WTC11 (cell line): Measurements from ENCODE around the gene MAP3K6. TPM values are rescaled to one million over a fixed set of nuclear protein-coding genes. Genes with fewer than 3 reads are reported as not detected.

Experiments
- ATAC-seq: fragments of 200-7000 bp; cut with Tn5 transposase; 2 replicates; pipeline ENCODE4 v1.10.0; 2021; ENCODE audit warnings: mild to moderate bottlenecking, moderate library complexity
- CTCF ChIA-PET: fragments of 300-600 bp; sonication (Branson Sonifier 250); formaldehyde crosslinking; loops from one replicate; lab custom pipeline; 2021; ENCODE audit warnings: antibody characterized with exemption; lab: Charles Lee
- POLR2A ChIA-PET: fragments of 350-600 bp; sonication (Branson Sonifier 250); formaldehyde crosslinking; loops from one replicate; lab custom pipeline; 2021; ENCODE audit warnings: antibody characterized with exemption; lab: Charles Lee
- DNase-seq: peaks from one replicate; pipeline ENCODE4 v3.0.0; 2021; ENCODE audit warnings: low spot score
- H3K27ac Mint-ChIP-seq: 2 replicates; pipeline ENCODE4 v1.8.0; 2021; ENCODE audit warnings: mixed read lengths
- H3K27me3 Mint-ChIP-seq: 2 replicates; pipeline ENCODE4 v1.8.0; 2021; ENCODE audit warnings: low read depth, mild to moderate bottlenecking, moderate library complexity, mixed read lengths
- H3K36me3 Mint-ChIP-seq: 2 replicates; pipeline ENCODE4 v1.8.0; 2021; ENCODE audit warnings: mixed read lengths
- H3K4me1 Mint-ChIP-seq: 2 replicates; pipeline ENCODE4 v1.8.0; 2022; ENCODE audit warnings: mixed read lengths
- H3K4me3 Mint-ChIP-seq: 2 replicates; pipeline ENCODE4 v1.8.0; 2021; ENCODE audit warnings: mild to moderate bottlenecking, moderate library complexity, mixed read lengths
- H3K9me3 Mint-ChIP-seq: 2 replicates; pipeline ENCODE4 v1.8.0; 2021; ENCODE audit warnings: mixed read lengths
- FOXJ3 ChIP-seq: sonication (generic); formaldehyde crosslinking; IDR thresholded peaks from 2 replicates; pipeline ENCODE4 v1.9.0; 2021; ENCODE audit warnings: missing genetic modification reagents, mild to moderate bottlenecking, borderline replicate concordance
- MXD4 ChIP-seq: fragments of 250-450 bp; sonication (Bioruptor Pico); IDR thresholded peaks from 2 replicates; pipeline ENCODE4 v1.8.0; 2021; ENCODE audit warnings: mild to moderate bottlenecking, moderate library complexity, borderline replicate concordance
- NFE2L1 ChIP-seq: sonication (generic); formaldehyde crosslinking; IDR thresholded peaks from 2 replicates; pipeline ENCODE4 v1.8.1; 2023; ENCODE audit warnings: missing genetic modification reagents
- NR1H2 ChIP-seq: sonication (generic); formaldehyde crosslinking; IDR thresholded peaks from 2 replicates; pipeline ENCODE4 v1.9.0; 2021; ENCODE audit warnings: mild to moderate bottlenecking, moderate library complexity, missing genetic modification reagents
- PRRX2 ChIP-seq: fragments of 250-450 bp; sonication (Bioruptor Pico); IDR thresholded peaks from 2 replicates; pipeline ENCODE4 v1.8.0; 2021; ENCODE audit warnings: mild to moderate bottlenecking
- TEAD1 ChIP-seq: sonication (generic); formaldehyde crosslinking; IDR thresholded peaks from 2 replicates; pipeline ENCODE4 v1.8.0; 2022; ENCODE audit warnings: mild to moderate bottlenecking, missing genetic modification reagents
- TP53 ChIP-seq: sonication (generic); formaldehyde crosslinking; IDR thresholded peaks from 2 replicates; pipeline ENCODE4 v1.8.1; 2023; ENCODE audit warnings: mild to moderate bottlenecking, missing genetic modification reagents
- ZNF671 ChIP-seq: fragments of 250-450 bp; sonication (Bioruptor Pico); IDR thresholded peaks from 2 replicates; pipeline ENCODE4 v1.8.0; 2021; ENCODE audit warnings: mild to moderate bottlenecking
- total RNA-seq: library from RNA; stranded (reverse); gene quantifications from 3 replicates; pipeline ENCODE4 v1.2.3, GENCODE V29; 2021
- TF ChIP-seq, protein P1 (sequence below): sonication (generic); formaldehyde crosslinking; IDR thresholded peaks from 2 replicates; pipeline ENCODE4 v1.8.0; 2023; ENCODE audit warnings: mild to moderate bottlenecking, missing genetic modification reagents
- TF ChIP-seq, protein P2 (sequence below): sonication (generic); formaldehyde crosslinking; IDR thresholded peaks from 2 replicates; pipeline ENCODE4 v1.8.0; 2022; ENCODE audit warnings: mild to moderate bottlenecking, missing genetic modification reagents
- TF ChIP-seq, protein P3 (sequence below): fragments of 250-450 bp; sonication (Bioruptor Pico); conservative IDR thresholded peaks from 2 replicates; pipeline ENCODE4 v1.9.0; 2021; ENCODE audit warnings: mild to moderate bottlenecking
- TF ChIP-seq, protein P4 (sequence below): sonication (generic); formaldehyde crosslinking; IDR thresholded peaks from 2 replicates; pipeline ENCODE4 v1.8.0; 2022; ENCODE audit warnings: mild to moderate bottlenecking, missing genetic modification reagents
- TF ChIP-seq, protein P5 (sequence below): fragments of 200-600 bp; IDR thresholded peaks from 2 replicates; pipeline ENCODE4 v1.8.0; 2022; ENCODE audit warnings: antibody characterized with exemption
- TF ChIP-seq, protein P6 (sequence below): sonication (generic); formaldehyde crosslinking; IDR thresholded peaks from 2 replicates; pipeline ENCODE4 v1.8.1; 2022; ENCODE audit warnings: low read depth, mild to moderate bottlenecking, moderate library complexity, missing genetic modification reagents, borderline replicate concordance
- TF ChIP-seq, protein P7 (sequence below): sonication (generic); formaldehyde crosslinking; IDR thresholded peaks from 2 replicates; pipeline ENCODE4 v1.8.0; 2023; ENCODE audit warnings: missing genetic modification reagents
- TF ChIP-seq, protein P8 (sequence below): sonication (generic); formaldehyde crosslinking; IDR thresholded peaks from 2 replicates; pipeline ENCODE4 v1.8.1; 2023; ENCODE audit warnings: mild to moderate bottlenecking, missing genetic modification reagents, moderate library complexity
- TF ChIP-seq, protein P9 (sequence below): sonication (generic); formaldehyde crosslinking; IDR thresholded peaks from 2 replicates; pipeline ENCODE4 v1.8.1; 2023; ENCODE audit warnings: mild to moderate bottlenecking, missing genetic modification reagents, borderline replicate concordance
- TF ChIP-seq, protein P10 (sequence below): sonication (generic); formaldehyde crosslinking; IDR thresholded peaks from 2 replicates; pipeline ENCODE4 v1.8.1; 2022; ENCODE audit warnings: mild to moderate bottlenecking, moderate library complexity, missing genetic modification reagents

Gene MAP3K6
- total RNA-seq, 1 experiment from 2014 or later, result 15.0 TPM

DNA sequence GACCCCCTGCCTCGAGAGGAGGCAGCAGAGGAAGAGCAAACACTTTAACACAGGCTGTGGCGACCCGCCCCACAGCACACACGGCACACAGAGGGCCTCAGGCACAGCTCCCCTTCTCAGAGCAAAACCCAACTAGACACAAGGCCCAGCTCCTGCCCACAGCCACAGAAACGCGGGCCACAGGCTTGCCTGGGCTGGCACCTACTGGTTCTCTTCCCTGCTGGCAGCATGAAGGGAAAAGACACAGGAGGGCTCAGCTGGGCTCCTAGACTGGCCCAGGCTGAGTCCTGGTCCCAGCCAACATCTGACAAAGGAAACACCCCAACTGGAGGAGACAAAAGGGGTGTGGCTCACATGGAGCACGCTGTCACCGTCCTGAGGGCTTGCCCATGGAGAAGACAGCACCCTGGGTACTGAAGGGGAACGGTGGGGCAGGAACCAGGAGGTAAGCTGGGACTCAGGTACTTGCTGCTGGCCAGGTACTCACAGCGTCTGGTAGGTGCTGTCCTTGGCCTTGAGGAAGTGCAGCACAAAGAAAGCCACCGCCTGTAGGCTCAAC lies 12.9 kb upstream of the MAP3K6 start:
- ChIA-PET POLR2A (interaction anchor here (0.9 kb wide), 1 partner anchor 13 kb away, joined by 3 read pairs; no protein-coding TSS in a partner anchor), CTCF (interaction anchor here (1.0 to 13.1 kb wide), 3 partner anchors 12 to 81 kb away, joined by 3 to 260 read pairs (median 4); partner anchors contain the start of gene MAP3K6)
- no peak overlapping the region for H3K27ac Mint-ChIP-seq
- H3K4me3 Mint-ChIP-seq, result no peak overlapping the region
- ATAC-seq (no peak), DNase-seq (no peak)
- H3K27me3 Mint-ChIP-seq, result peaks cover 21% of the 10 kb centered on the region
- H3K36me3 Mint-ChIP-seq, result no peaks in the 10 kb centered on the region
- H3K4me1 Mint-ChIP-seq, result peaks cover 4% of the 10 kb centered on the region; the same call in 1 of the 2 replicates
- no peaks in the 10 kb centered on the region for H3K9me3 Mint-ChIP-seq
- TF ChIP-seq, protein P1, sequence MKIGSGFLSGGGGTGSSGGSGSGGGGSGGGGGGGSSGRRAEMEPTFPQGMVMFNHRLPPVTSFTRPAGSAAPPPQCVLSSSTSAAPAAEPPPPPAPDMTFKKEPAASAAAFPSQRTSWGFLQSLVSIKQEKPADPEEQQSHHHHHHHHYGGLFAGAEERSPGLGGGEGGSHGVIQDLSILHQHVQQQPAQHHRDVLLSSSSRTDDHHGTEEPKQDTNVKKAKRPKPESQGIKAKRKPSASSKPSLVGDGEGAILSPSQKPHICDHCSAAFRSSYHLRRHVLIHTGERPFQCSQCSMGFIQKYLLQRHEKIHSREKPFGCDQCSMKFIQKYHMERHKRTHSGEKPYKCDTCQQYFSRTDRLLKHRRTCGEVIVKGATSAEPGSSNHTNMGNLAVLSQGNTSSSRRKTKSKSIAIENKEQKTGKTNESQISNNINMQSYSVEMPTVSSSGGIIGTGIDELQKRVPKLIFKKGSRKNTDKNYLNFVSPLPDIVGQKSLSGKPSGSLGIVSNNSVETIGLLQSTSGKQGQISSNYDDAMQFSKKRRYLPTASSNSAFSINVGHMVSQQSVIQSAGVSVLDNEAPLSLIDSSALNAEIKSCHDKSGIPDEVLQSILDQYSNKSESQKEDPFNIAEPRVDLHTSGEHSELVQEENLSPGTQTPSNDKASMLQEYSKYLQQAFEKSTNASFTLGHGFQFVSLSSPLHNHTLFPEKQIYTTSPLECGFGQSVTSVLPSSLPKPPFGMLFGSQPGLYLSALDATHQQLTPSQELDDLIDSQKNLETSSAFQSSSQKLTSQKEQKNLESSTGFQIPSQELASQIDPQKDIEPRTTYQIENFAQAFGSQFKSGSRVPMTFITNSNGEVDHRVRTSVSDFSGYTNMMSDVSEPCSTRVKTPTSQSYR (CRISPR knock-in tag), result no peak
- TF ChIP-seq TP53 (CRISPR knock-in tag) (no peak), MXD4 (CRISPR knock-in tag) (no peak), ZNF671 (CRISPR knock-in tag) (no peak), PRRX2 (no peak), TEAD1 (CRISPR knock-in tag) (no peak), FOXJ3 (no peak), NFE2L1 (CRISPR knock-in tag) (no peak), NR1H2 (no peak)
- TF ChIP-seq, protein P2, sequence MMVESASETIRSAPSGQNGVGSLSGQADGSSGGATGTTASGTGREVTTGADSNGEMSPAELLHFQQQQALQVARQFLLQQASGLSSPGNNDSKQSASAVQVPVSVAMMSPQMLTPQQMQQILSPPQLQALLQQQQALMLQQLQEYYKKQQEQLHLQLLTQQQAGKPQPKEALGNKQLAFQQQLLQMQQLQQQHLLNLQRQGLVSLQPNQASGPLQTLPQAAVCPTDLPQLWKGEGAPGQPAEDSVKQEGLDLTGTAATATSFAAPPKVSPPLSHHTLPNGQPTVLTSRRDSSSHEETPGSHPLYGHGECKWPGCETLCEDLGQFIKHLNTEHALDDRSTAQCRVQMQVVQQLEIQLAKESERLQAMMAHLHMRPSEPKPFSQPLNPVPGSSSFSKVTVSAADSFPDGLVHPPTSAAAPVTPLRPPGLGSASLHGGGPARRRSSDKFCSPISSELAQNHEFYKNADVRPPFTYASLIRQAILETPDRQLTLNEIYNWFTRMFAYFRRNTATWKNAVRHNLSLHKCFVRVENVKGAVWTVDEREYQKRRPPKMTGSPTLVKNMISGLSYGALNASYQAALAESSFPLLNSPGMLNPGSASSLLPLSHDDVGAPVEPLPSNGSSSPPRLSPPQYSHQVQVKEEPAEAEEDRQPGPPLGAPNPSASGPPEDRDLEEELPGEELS (CRISPR knock-in tag), result no peak
- TF ChIP-seq, protein P3, sequence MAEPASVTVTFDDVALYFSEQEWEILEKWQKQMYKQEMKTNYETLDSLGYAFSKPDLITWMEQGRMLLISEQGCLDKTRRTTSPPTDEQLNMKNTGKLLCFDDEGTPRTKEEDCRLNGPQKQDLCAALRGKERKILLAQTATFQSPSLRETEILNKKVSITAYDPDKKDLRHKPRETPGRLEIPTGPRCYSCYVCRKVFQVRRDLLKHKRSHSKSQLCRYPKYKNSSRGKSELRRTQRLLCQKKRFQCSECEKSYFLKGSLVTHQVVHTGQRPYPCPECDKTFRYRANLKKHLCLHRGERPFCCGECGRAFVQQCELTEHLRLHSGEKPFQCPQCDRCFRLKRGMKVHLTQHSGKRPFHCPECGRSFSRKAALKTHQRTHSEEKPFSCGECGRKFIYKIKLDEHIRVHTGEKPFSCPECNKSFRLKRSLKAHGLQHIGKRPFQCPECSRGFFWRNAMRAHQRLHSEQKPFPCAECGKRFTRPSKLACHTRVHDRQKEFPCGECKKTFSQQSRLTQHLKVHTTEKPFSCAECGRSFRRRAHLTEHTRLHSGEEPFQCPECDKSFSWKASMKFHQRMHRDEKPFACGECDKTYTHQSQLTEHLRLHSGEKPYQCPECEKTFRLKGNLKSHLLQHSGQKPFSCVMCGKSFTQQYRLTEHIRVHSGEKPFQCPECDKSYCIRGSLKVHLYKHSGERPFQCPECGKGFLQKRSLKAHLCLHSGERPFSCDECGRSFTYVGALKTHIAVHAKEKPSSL (CRISPR knock-in tag), result no peak
- TF ChIP-seq, protein P4, sequence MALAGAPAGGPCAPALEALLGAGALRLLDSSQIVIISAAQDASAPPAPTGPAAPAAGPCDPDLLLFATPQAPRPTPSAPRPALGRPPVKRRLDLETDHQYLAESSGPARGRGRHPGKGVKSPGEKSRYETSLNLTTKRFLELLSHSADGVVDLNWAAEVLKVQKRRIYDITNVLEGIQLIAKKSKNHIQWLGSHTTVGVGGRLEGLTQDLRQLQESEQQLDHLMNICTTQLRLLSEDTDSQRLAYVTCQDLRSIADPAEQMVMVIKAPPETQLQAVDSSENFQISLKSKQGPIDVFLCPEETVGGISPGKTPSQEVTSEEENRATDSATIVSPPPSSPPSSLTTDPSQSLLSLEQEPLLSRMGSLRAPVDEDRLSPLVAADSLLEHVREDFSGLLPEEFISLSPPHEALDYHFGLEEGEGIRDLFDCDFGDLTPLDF (CRISPR knock-in tag), result no peak
- TF ChIP-seq, protein P5, sequence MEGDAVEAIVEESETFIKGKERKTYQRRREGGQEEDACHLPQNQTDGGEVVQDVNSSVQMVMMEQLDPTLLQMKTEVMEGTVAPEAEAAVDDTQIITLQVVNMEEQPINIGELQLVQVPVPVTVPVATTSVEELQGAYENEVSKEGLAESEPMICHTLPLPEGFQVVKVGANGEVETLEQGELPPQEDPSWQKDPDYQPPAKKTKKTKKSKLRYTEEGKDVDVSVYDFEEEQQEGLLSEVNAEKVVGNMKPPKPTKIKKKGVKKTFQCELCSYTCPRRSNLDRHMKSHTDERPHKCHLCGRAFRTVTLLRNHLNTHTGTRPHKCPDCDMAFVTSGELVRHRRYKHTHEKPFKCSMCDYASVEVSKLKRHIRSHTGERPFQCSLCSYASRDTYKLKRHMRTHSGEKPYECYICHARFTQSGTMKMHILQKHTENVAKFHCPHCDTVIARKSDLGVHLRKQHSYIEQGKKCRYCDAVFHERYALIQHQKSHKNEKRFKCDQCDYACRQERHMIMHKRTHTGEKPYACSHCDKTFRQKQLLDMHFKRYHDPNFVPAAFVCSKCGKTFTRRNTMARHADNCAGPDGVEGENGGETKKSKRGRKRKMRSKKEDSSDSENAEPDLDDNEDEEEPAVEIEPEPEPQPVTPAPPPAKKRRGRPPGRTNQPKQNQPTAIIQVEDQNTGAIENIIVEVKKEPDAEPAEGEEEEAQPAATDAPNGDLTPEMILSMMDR, result no peak
- TF ChIP-seq, protein P6, sequence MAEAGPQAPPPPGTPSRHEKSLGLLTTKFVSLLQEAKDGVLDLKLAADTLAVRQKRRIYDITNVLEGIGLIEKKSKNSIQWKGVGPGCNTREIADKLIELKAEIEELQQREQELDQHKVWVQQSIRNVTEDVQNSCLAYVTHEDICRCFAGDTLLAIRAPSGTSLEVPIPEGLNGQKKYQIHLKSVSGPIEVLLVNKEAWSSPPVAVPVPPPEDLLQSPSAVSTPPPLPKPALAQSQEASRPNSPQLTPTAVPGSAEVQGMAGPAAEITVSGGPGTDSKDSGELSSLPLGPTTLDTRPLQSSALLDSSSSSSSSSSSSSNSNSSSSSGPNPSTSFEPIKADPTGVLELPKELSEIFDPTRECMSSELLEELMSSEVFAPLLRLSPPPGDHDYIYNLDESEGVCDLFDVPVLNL (CRISPR knock-in tag), result no peak
- TF ChIP-seq, protein P7, sequence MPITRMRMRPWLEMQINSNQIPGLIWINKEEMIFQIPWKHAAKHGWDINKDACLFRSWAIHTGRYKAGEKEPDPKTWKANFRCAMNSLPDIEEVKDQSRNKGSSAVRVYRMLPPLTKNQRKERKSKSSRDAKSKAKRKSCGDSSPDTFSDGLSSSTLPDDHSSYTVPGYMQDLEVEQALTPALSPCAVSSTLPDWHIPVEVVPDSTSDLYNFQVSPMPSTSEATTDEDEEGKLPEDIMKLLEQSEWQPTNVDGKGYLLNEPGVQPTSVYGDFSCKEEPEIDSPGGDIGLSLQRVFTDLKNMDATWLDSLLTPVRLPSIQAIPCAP, result no peak
- TF ChIP-seq, protein P8, sequence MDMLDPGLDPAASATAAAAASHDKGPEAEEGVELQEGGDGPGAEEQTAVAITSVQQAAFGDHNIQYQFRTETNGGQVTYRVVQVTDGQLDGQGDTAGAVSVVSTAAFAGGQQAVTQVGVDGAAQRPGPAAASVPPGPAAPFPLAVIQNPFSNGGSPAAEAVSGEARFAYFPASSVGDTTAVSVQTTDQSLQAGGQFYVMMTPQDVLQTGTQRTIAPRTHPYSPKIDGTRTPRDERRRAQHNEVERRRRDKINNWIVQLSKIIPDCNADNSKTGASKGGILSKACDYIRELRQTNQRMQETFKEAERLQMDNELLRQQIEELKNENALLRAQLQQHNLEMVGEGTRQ (CRISPR knock-in tag), result no peak
- TF ChIP-seq, protein P9, sequence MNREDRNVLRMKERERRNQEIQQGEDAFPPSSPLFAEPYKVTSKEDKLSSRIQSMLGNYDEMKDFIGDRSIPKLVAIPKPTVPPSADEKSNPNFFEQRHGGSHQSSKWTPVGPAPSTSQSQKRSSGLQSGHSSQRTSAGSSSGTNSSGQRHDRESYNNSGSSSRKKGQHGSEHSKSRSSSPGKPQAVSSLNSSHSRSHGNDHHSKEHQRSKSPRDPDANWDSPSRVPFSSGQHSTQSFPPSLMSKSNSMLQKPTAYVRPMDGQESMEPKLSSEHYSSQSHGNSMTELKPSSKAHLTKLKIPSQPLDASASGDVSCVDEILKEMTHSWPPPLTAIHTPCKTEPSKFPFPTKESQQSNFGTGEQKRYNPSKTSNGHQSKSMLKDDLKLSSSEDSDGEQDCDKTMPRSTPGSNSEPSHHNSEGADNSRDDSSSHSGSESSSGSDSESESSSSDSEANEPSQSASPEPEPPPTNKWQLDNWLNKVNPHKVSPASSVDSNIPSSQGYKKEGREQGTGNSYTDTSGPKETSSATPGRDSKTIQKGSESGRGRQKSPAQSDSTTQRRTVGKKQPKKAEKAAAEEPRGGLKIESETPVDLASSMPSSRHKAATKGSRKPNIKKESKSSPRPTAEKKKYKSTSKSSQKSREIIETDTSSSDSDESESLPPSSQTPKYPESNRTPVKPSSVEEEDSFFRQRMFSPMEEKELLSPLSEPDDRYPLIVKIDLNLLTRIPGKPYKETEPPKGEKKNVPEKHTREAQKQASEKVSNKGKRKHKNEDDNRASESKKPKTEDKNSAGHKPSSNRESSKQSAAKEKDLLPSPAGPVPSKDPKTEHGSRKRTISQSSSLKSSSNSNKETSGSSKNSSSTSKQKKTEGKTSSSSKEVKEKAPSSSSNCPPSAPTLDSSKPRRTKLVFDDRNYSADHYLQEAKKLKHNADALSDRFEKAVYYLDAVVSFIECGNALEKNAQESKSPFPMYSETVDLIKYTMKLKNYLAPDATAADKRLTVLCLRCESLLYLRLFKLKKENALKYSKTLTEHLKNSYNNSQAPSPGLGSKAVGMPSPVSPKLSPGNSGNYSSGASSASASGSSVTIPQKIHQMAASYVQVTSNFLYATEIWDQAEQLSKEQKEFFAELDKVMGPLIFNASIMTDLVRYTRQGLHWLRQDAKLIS (CRISPR knock-in tag), result no peak
- TF ChIP-seq, protein P10, sequence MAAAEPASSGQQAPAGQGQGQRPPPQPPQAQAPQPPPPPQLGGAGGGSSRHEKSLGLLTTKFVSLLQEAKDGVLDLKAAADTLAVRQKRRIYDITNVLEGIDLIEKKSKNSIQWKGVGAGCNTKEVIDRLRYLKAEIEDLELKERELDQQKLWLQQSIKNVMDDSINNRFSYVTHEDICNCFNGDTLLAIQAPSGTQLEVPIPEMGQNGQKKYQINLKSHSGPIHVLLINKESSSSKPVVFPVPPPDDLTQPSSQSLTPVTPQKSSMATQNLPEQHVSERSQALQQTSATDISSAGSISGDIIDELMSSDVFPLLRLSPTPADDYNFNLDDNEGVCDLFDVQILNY (CRISPR knock-in tag), result no peak
